Vagina (tissue), 2 donors: ENCODE measurements around the gene ANAPC2.

ENCODE experiments used
- CTCF ChIP-seq, 3 experiments: fragments of 450-650 bp in 2 of 3; fragments of 200-600 bp in 1 of 3; sonication (generic) in 1 of 3; IDR thresholded peaks; one replicate each; pipeline ENCODE4 v1.5.1; 2017 to 2019; ENCODE audit warnings: antibody characterized with exemption in 3 of 3, mild to moderate bottlenecking in 2 of 3, moderate library complexity in 2 of 3
- POLR2AphosphoS5 ChIP-seq, 2 donors: sonication (generic); formaldehyde crosslinking; IDR thresholded peaks; one replicate each; pipeline ENCODE4 v1.9.0; 2017; ENCODE audit warnings: antibody characterized with exemption in 2 of 2, mild to moderate bottlenecking in 2 of 2, low read depth in 1 of 2; ENCODE audit not compliant: insufficient read depth in 1 of 2

GRCh38 chr9:137236936-137237421 lies 48.6 kb upstream of the ANAPC2 start:
- TF ChIP-seq CTCF (IDR thresholded peaks at IDR 0.05) (no peak), POLR2AphosphoS5 (IDR thresholded peaks at IDR 0.05; ENCODE audit: insufficient read depth in 1 of 2, low read depth in 1 of 2) (no peak)
